Stomach smooth muscle (tissue), 2 donors: ENCODE measurements around the gene PRLH.
"Not testable (repeated sequence)": the region's sequence is repeated elsewhere in the genome, so short reads cannot be mapped to it uniquely, and the experiment has no call there.

Experiments
- H3K27ac ChIP-seq: one replicate; pipeline ENCODE4 v1.7.0; 2013; ENCODE audit warnings: mild to moderate bottlenecking, low read length, inconsistent platforms
- H3K27me3 ChIP-seq, 2 donors: one replicate each; pipeline ENCODE4 v1.7.0; 2013; ENCODE audit warnings: low read length in 2 of 2; ENCODE audit not compliant: insufficient read depth in 2 of 2, control insufficient read depth in 1 of 2
- H3K36me3 ChIP-seq, 2 donors: one replicate each; pipeline ENCODE4 v1.7.0; 2013; ENCODE audit warnings: low read length in 2 of 2; ENCODE audit not compliant: control insufficient read depth in 2 of 2, insufficient read depth in 2 of 2
- H3K4me1 ChIP-seq: one replicate; pipeline ENCODE4 v1.7.0; 2013; ENCODE audit warnings: low read length; ENCODE audit not compliant: control insufficient read depth, insufficient read depth
- H3K4me3 ChIP-seq, 2 donors: one replicate each; pipeline ENCODE4 v1.7.0; 2013; ENCODE audit warnings: low read length in 2 of 2
- H3K9ac ChIP-seq, 2 donors: one replicate each; pipeline ENCODE4 v1.7.0; 2013; ENCODE audit warnings: low read length in 2 of 2, mild to moderate bottlenecking in 1 of 2
- H3K9me3 ChIP-seq, 2 donors: one replicate each; pipeline ENCODE4 v1.7.0; 2013; ENCODE audit warnings: low read length in 2 of 2; ENCODE audit not compliant: control insufficient read depth in 2 of 2
- donor health status: healthy.
- donor health status: Pancreatic carcinoma.

The PRLH gene

DNA sequence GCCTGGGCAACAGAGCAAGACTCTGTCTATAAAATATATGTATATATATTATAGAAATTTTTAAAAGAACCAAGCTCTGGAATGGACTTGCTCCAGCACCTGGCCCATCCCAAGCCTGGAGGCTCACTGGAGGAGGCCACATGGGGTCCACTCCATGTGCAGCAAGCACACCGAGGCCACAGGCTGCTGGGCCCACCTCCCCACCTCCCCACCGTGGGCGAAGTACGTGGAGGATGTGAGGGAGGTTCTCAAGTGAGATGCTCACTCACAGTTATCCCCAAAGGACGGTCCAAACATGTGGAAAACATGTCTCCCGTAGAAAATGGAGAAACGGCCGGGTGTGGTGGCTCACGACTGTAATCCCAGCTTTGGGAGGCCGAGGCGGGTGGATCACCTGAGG is 38.0 kb downstream of the PRLH start:
- Histone ChIP-seq H3K27ac (no peak overlapping the region), H3K36me3 (no peaks in the 10 kb centered on the region), H3K9me3 (no peaks in the 10 kb centered on the region), H3K4me3 (no peak overlapping the region), H3K4me1 (peaks cover 25% of the 10 kb centered on the region), H3K9ac (no peak overlapping the region), H3K27me3 (no peaks in the 10 kb centered on the region)

DNA sequence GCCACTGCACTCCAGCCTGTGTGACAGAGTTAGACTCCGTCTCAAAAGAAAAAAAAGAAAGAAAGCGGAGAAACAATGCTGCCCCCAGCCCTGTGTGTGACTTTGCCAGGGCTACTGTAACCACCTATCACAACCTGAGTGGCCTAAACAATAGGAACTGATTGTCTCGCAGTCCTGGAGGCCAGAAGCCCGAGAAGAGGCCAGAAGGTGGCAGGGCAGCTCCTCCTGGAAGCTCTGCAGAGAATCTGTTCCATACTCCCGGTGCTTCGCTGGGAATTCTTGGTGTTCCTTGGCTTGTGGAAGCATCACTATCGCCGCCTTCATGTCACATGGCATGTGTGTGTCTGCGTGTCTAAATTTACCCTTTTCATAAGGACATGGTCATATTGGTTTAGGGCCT is 38.6 kb downstream of the PRLH start:
- Histone ChIP-seq H3K27me3 (no peaks in the 10 kb centered on the region), H3K4me1 (peaks cover 19% of the 10 kb centered on the region), H3K9me3 (no peaks in the 10 kb centered on the region), H3K27ac (no peak overlapping the region), H3K4me3 (no peak overlapping the region), H3K36me3 (no peaks in the 10 kb centered on the region), H3K9ac (no peak overlapping the region)

- H3K4me1 ChIP-seq, H3K27ac ChIP-seq, H3K27me3 ChIP-seq, H3K36me3 ChIP-seq, H3K9ac ChIP-seq, H3K4me3 ChIP-seq, H3K9me3 ChIP-seq: not testable (repeated sequence)
Observed at GRCh38 chr2:237606522-237606921, 40.1 kb downstream of the PRLH start.

DNA sequence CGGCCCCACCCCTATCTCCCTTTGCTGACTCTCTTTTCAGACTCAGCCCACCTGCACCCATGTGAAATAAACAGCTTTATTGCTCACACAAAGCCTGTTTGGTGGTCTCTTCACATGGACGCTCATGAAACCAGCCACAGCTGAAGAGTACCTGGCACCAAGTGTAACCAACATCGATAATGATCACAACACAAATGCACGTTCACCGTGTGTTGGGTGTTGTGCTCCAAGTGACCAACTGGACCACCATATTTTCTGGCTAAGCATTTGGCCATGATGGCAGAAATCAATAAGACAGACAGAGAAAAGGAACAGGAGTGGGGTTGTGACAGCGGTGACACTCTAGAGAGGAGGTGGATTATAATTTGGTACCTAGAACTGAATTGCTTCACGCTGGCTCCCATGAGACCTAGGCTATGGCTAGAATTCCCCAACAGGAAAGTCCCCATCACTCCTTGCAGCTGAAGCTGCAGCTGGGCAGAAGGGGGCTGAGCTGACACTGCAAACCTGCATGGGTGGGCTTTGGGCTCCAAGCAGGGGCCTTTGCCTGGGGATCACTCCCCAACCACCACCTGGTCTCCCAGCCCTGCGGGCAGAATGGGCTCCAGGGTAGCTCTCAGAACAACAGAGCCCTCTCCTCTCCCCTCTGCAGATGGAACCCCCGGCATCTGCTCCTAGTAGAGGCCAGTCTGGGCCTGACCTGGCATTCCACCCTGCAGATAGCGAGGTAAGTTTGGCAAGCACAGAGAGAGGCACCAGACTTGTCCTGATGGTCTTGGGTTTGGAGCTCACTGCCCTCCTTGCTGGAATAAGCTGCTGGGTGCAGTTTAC is 46.4 kb downstream of the PRLH start:
- Histone ChIP-seq H3K4me3 (no peak overlapping the region), H3K27ac (no peak overlapping the region), H3K36me3 (no peaks in the 10 kb centered on the region), H3K27me3 (no peaks in the 10 kb centered on the region), H3K9ac (no peak overlapping the region), H3K9me3 (no peaks in the 10 kb centered on the region), H3K4me1 (peaks cover 40% of the 10 kb centered on the region)

DNA sequence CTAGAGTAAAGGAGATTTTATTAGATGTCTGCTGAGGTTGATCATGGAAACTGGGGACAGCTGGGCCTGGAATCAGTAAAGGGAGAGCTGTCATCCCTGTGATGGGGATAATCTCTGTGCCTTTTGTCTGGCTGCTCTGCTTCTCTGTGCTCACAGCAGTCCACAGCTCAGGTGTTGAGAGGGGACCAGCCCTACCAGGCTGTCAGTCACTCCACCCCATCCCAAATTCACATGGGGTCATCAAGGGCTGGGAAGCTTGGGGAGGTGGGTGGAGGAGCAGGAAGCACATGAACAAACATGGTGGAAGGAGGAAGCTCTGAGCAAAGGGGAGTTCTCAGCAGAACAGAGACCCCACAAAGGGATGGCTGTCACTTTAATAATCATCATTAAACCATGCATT is 47.3 kb downstream of the PRLH start:
- Histone ChIP-seq H3K9me3 (no peaks in the 10 kb centered on the region), H3K27ac (peak overlapping the region; percentile 24), H3K27me3 (no peaks in the 10 kb centered on the region), H3K4me3 (no peak overlapping the region), H3K9ac (no peak overlapping the region), H3K36me3 (no peaks in the 10 kb centered on the region), H3K4me1 (peaks cover 45% of the 10 kb centered on the region)

- H3K9ac ChIP-seq = no peak overlapping the region
- no peak overlapping the region for H3K4me3 ChIP-seq
- H3K27ac ChIP-seq = peak overlapping the region; percentile 67
- peaks cover 46% of the 10 kb centered on the region for H3K4me1 ChIP-seq
- no peaks in the 10 kb centered on the region for H3K27me3 ChIP-seq
- H3K9me3 ChIP-seq = no peaks in the 10 kb centered on the region
- no peaks in the 10 kb centered on the region for H3K36me3 ChIP-seq
Observed at GRCh38 chr2:237614151-237614720, 47.9 kb downstream of the PRLH start.

DNA sequence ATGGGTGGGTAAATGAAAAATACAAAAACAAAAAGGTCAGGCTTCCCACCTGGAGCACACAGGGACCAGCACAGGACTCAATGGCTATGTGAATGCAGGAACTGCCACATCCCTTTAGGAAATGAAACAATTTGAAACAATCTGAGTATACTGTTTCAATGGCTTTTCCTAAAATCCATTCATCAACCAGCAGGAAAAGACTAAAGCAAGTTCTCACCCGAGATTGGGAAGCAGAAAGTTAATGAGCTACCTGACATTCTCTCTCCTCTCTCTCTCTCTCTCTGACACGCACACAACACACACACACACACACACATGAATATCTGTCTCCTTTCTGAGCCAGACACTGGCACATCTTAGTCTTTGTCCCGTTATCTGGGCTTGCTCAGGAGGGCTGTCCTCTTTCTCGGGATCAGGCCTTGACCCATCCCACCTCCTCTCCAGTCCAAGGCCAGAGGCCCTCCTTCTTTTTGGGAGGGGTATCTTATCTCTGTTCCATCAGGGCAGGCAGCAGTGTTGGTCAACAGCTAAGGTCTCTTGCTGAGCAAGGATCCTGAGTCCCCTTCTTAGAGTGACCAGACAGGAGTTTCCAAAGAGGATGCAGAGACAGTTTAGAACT is 49.4 kb downstream of the PRLH start:
- Histone ChIP-seq H3K9me3 (no peaks in the 10 kb centered on the region), H3K27me3 (no peaks in the 10 kb centered on the region), H3K4me1 (peaks cover 46% of the 10 kb centered on the region), H3K27ac (peak overlapping the region; percentile 67), H3K4me3 (peak overlapping the region in 1 of 2 donors; percentile 40), H3K9ac (peak overlapping the region in 1 of 2 donors; percentile 13), H3K36me3 (no peaks in the 10 kb centered on the region)

DNA sequence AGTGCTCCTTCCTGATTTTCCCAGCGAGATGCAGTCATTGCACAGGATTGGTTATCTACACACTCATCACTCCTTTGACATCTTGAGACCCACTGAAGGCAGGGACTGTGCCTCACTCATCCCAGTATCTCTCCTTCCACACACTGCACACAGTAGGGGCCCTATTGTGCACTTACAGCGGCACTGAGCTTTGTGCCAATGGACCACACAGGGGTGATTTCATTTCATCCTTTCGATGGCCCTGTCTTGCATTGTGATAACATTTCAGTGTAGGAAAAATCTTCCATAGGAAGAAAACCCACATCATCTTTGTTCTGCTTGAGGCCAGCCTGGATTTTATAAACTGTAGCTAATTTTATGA is 50.0 kb downstream of the PRLH start:
- Histone ChIP-seq H3K9ac (no peak overlapping the region), H3K36me3 (no peaks in the 10 kb centered on the region), H3K27ac (peak overlapping the region; percentile 67), H3K27me3 (no peaks in the 10 kb centered on the region), H3K9me3 (no peaks in the 10 kb centered on the region), H3K4me1 (peaks cover 46% of the 10 kb centered on the region), H3K4me3 (peak overlapping the region; percentile 12 to 40)
